PFSK-1 (cell line): ENCODE measurements around the gene LRRC4C.

Experiments used
- POLR2AphosphoS5 ChIP-seq: IDR thresholded peaks from 2 replicates; pipeline ENCODE4 v1.6.1; 2012; ENCODE audit warnings: low read depth, mild to moderate bottlenecking, control low read depth, low read length, moderate library complexity
- TAF1 ChIP-seq: IDR thresholded peaks from 2 replicates; pipeline ENCODE4 v1.6.1; 2012; ENCODE audit warnings: low read length, control low read depth, borderline replicate concordance; ENCODE audit not compliant: insufficient read depth
- TF ChIP-seq, protein P1 (sequence below), 2 experiments: IDR thresholded peaks; 2 replicates each; pipeline versions ENCODE4 v1.6.1 to v1.8.0; 2011 to 2012; ENCODE audit warnings: low read depth in 2 of 2, low read length in 2 of 2, control low read depth in 1 of 2, inconsistent platforms in 1 of 2, mild to moderate bottlenecking in 1 of 2, moderate library complexity in 1 of 2; ENCODE audit not compliant: insufficient read depth in 1 of 2

DNA sequence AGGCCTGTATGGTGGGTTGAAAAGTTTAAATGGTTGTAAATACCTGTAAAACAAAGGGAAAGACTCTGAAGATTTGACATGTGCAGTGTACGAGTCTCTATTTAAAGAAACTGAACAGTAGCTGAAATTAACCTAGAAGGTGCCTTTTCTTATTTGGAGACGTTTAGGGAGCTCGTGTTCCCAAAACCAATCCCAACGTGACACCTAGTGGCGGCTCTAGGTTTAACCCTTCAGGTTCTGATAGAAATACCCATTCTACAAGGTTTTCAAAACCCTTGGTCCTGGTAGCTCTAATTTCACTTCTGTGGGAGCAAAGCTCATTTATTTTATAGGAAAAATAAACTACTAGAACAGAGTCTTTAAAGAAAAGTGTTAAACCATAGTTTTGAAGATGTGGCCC is 258.3 kb downstream of the LRRC4C start:
- TF ChIP-seq POLR2AphosphoS5 (no peak), TAF1 (no peak)
- TF ChIP-seq, protein P1, sequence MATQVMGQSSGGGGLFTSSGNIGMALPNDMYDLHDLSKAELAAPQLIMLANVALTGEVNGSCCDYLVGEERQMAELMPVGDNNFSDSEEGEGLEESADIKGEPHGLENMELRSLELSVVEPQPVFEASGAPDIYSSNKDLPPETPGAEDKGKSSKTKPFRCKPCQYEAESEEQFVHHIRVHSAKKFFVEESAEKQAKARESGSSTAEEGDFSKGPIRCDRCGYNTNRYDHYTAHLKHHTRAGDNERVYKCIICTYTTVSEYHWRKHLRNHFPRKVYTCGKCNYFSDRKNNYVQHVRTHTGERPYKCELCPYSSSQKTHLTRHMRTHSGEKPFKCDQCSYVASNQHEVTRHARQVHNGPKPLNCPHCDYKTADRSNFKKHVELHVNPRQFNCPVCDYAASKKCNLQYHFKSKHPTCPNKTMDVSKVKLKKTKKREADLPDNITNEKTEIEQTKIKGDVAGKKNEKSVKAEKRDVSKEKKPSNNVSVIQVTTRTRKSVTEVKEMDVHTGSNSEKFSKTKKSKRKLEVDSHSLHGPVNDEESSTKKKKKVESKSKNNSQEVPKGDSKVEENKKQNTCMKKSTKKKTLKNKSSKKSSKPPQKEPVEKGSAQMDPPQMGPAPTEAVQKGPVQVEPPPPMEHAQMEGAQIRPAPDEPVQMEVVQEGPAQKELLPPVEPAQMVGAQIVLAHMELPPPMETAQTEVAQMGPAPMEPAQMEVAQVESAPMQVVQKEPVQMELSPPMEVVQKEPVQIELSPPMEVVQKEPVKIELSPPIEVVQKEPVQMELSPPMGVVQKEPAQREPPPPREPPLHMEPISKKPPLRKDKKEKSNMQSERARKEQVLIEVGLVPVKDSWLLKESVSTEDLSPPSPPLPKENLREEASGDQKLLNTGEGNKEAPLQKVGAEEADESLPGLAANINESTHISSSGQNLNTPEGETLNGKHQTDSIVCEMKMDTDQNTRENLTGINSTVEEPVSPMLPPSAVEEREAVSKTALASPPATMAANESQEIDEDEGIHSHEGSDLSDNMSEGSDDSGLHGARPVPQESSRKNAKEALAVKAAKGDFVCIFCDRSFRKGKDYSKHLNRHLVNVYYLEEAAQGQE (IDR thresholded peaks at IDR 0.05; ENCODE audit: insufficient read depth in 1 of 2, low read depth in 2 of 2, low read length in 2 of 2): no peak
